Raji (cell line): ENCODE data around the gene TOM1.

ENCODE experiments used
- POLR2A ChIP-seq: IDR thresholded peaks from 2 replicates; pipeline ENCODE4 v1.6.1; 2011; ENCODE audit warnings: low read depth, low read length, control low read depth; ENCODE audit not compliant: insufficient read depth

The TOM1 gene

DNA sequence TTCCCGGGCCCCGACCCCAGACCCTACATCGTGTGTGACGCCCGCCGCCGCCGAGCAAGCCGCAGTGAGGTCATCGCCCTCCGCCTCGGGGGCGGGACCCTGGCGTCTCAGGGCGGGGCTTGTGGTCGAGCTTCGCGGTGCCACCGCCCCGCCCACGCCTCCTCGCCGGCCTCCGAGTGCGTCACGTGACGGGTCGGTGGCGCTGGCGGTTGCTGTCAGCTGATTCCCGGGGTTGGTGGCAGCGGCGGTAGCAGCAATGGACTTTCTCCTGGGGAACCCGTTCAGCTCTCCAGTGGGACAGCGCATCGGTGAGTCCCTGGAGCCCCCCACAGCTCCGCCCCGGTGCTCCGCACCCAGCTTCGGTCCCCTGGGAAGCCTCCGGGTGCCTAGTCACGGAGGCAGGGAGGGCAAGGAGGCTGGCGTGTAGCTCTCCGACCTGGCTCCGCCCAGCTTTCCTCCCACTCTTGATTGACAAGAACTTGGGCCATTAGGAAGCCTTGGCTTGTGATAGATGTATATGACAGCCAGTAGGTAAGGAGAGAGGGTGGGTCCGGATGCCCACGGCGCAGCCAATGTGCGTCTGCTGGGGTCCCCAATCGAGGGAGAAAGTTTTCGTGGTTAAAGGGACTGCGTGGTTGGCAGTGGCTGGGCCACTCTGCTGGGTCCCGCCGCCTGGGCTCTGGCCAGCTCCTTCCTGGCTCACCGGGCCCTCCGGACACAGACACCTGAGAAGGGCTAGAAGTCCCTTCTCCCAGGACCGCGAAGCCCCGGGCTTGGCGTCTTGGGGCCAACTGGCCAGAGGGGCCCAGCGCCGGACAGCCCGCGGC is at the start of gene TOM1:
Gene TOM1, plus strand, starts transcription at position 222 of the 827 bp plus-strand sequence. Its CDS starts 35 bp downstream, at position 257.
- peak; percentile 66 for TF ChIP-seq POLR2A

DNA sequence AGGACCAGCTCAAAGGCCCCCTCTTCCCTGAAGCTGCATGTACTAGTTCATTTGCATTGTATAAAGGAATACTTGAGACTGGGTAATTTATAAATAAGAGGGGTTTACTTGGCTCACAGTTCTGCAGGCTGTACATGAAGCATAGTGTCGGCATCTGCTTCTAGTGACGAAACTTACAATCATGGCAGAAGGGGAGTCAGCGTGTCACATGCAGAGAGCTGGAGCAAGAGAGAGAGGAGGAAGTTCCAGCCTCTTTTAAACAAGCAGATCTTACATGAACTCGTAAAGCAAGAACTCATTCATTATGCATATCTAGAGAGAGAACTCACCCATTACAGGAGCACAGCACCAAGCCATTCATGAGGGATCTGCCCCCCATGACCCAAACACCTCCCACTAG is 49.5 kb upstream of the TOM1 start:
- no peak for TF ChIP-seq POLR2A

DNA sequence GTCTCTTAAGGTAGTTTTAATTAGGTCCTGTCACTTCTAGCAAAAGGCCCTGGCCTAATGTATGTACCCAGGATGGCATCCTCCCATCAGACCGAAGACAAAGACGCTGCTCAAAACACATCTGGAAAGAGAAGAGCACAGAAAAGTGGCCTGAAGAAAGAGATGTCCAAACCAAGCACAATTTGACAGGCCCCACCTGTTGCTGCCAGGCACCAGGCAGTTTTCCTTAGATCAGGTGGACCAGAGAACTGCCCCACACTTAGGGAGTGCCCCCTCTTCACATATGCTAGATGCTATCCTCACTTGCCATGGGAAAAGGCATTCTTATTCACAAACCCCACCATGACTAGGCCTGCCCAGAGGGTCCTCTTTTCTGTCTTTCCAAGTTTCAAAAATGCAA is 45.7 kb upstream of the TOM1 start:
- TF ChIP-seq POLR2A: no peak

DNA sequence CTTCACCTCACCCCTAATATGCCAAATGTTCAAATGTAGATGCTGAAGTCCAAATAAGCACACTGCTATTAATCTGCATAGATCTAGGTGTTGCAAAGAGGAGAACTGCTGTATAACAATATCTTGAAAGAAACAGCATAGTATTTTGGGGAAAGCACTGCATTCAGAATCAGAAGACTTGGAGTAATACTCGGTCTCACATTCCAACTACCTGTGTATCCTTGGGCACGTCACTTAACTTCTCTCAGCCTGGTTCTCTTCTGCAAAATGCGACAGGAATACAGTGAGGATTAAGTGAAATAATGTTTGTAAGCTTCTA is 42.7 kb upstream of the TOM1 start:
- TF ChIP-seq POLR2A: no peak

DNA sequence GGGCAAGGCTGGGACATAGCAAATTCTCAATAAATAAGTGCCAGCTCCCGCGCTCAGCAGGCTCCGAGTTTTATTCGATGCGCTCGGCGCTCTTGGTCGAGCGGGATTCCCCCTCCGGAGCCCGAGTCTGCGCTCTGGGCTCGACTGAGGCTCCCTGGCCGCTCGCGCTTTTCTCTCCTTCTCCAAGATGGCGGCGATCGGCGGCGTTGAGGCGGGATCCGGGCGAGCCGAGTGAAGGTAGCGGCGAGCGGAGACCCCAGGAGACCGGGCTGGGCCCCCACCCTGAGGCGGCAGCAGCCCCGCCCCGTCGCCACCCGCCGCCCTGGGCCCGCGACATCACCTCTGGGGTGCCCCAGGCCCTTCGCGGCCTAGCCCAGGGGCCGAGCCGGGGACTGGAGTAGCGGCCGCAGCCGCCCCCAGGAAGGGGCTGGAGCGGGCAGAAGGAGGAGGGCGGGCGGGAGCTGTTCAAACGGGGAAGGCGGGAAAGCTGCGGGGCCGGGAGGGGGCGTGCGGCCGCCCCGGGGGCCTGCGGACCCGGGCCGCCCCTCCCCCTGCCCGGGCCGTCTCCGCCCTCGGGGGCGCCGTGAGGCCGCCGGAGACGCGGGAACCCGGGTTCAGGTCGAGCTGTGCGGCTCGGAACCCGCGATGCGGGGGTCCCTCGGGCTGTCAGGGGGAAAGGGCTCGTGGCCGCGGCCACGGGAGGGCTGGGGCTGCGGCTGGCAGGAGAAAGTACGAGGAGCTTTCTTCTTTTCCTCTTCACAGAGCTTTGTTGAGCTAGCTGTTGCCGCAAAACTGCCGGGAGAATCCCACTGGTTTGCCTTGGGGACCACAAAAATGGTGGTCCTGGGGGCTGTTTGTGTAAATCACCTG is 42.1 kb upstream of the TOM1 start, which contains the start of gene HMGXB4:
Gene HMGXB4, plus strand, starts transcription at position 173 of the 870 bp plus-strand sequence. CDS start 4,898 bp downstream, outside the sequence.
- peak; percentile 69 for TF ChIP-seq POLR2A

DNA sequence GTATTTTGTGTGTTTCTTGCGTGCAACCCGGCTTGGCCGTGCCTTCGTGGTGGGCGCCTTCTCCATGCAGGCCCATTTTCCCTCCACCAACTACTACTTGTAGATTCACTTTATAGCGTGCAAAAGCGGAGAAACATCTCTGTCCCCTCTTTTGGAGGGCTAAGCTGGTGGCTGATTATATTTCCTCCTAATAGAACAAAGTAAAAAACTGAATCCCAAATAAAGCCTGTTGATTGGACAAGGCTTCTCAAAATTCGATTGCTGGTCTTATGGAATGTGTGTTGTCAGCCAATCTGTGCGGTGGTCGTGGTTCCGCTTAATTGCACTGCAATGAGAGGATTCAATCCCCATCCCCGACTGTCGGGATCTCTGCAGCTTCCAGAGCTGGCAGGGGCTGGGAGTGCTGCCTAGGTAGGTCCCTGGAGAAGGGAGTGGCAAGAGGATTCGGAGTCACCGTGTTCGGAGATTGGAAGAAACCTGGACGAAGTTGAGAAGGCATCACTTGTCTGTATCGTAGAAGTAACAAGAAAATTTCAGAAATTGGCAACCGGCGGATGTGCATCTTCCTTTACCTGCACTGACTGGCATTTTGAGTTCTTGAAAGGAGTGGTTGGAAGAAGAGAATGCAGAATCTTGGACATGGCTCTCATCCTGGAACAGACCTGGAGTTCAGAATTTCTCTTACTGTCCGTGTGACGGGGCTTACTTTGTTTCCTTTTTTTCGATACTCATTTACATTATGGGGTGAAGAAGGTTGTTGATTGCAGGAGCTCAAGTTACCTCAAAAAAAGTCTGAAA is 41.3 kb upstream of the TOM1 start:
- TF ChIP-seq POLR2A: no peak

DNA sequence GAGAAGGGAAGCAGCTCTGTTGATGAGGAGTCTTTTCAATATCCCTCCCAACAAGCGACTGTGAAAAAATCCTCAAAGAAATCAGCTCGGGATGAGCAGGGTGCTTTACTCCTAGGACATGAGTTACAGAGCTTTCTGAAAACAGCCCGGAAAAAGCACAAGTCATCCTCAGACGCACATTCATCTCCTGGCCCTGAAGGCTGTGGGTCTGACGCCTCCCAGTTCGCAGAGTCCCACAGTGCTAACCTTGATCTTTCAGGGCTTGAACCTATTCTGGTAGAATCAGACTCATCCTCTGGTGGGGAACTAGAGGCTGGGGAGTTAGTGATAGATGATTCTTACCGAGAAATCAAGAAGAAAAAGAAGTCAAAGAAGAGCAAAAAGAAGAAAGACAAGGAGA is 34.7 kb upstream of the TOM1 start:
- no peak for TF ChIP-seq POLR2A

DNA sequence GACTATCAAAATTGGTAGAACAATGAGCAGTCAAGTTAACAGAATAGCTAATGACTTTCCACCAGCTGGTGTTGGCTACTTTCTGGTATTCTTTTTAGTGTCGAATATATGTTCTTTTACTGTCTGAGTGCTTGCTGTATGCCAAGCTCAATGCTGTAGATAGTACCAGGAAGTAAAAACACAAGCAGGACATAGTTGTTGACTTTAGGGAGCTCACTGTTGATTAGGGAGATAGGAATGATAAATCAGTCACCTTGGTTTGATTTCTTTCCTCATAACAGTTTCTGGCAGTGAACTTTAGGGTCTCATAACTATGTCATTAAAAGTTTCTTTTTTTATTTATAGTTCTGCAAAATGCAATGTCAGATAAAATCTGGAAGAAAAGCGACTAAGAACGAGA is 33.4 kb upstream of the TOM1 start:
- TF ChIP-seq POLR2A: no peak

DNA sequence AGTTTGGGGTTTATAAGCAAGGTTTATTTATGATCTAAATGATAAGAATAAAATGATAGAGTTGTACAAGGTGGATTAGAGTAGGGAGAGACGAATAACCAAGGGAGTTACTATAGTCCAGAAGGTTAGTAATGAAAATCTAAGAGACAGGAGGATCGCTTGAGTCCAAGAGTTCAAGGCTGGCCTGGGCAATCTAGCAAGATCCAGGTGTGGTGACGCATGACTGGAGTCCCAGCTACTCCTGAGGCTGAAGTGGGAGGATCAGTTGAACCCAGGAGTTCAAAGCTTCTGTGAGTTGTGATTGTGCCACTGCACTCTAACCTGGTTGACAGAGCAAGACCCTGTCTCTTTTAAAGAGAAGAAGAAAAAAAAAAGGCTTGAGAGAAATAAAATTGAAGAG is 30.1 kb upstream of the TOM1 start:
- TF ChIP-seq POLR2A: no peak

DNA sequence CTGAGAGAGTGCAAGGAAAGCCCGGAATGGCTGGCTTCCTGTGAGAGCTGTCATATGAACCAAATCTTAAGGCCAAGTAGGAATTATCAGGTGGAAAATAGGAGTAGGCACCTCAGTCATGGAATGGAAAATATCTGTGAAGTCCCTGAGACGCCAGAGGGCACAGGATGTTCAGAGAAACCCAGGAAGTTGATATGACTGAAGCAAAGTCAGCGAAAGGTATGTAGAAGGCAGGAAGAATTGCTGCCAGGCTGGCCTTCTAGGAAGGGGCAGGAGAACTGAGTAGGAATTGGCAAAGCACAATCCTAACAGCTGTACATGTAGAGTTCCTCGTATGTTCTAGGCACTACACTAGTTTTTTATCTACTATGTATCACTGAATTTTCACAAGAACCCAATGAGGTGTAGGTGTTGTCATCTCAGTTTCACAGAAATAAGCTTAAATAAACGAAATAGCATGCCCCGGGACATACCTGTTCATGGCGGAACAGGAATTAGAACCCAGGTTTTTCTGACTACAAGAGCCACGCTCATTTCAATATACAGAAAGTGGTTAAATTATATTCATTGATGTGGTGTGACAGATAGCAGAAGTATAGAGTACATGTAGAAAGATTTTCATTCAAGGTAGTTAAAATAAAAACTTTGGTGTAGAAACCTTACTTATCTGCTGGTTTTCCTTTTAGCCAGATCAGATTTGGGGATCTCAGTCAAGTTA is 25.4 kb upstream of the TOM1 start:
- TF ChIP-seq POLR2A: no peak

DNA sequence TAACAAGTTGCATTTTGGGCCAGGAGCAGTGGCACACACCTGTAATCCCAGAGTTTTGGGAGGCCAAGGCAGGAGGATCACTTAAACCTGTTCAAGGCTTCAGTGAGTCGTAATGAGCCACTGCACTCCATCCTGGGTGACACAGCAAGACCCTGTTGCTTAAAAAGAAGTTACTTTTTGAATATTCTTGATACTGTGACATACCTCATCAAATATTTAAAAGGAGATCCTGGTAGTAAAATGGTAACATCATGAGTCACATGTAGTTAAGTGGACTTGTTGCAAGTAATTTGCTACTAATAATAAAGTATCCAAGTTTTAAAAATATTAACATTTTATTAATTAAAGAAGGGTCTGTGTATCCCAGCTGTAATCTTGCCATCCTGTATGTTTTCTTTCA is 24.1 kb upstream of the TOM1 start:
- no peak for TF ChIP-seq POLR2A

DNA sequence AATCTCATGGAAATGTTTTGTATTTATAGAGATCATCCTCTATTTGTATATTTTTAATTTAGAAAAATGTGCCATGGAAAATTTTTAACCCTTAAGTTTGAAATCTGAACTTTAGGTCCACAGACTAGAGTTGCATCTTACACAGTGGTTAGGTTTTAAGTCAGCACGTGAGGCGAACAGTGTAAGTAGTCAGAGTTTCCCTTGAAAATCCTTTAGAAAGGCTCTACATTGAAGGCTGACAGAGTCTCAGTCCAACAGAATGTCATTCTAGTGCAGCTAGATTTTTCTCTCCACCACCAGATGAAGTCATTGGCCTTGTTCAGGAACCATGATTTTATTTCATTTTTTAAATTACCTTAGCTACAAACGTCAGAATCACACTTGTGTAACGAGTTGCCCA is 23.7 kb upstream of the TOM1 start:
- TF ChIP-seq POLR2A: no peak

DNA sequence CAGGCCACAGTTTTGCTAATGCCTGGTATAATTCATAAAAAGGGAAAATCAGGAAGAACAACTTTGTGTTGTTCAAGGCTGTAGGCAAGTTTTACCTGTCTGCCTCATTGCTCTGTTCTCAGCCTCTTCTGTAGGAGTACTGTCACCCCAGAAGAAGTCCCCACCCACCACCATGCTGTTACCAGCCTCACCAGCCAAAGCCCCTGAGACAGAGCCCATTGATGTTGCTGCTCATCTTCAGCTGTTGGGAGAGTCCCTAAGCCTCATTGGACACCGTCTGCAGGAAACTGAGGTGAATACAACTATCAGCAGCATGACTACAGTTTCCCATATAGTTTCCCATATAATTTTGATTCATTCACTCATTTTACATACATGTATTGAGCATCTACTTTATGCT is 11.6 kb upstream of the TOM1 start:
- TF ChIP-seq POLR2A: no peak

DNA sequence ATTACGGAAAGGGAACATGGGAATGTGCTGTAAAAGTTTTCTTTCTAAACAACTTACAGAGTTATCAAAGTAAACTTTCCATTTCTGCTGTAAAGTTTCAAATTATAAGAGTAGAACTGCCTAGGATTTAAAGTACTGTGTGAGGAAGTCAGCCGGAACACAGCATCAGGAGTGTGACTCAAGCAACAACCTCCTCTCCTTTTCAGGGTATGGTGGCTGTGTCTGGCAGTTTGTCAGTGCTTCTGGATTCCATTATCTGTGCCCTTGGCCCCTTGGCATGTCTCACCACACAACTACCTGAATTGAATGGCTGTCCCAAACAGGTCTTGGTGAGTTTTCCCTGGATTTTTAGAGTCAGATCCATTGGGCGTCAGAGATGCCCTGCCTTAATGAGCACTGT is 6.9 kb upstream of the TOM1 start:
- TF ChIP-seq POLR2A: no peak

DNA sequence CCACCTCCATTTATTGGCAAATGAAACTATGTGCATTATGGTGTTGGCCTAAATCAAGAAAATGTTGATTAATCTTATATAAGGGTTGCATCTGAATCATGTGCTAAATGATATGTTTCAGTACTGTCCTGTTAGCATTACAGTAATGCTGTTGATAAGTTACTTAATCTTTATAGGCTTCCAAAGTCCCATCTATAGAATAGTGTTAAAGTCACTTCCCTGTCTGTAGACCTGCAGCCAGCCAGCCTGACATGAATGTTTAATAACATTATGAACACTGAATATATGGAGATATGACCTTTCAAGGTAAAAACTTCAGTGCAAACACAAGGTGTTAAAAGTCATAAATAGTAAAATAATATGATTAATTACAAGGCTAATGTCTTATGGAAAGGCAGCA is 3.6 kb upstream of the TOM1 start:
- no peak for TF ChIP-seq POLR2A
